ENCODE results near the gene NUDT4. TPM values are rescaled to one million over a fixed set of nuclear protein-coding genes. Genes with fewer than 3 reads are reported as not detected.

The NUDT4 gene
- total RNA-seq, 1 experiment from 2014 or later, result 56.5 TPM

DNA sequence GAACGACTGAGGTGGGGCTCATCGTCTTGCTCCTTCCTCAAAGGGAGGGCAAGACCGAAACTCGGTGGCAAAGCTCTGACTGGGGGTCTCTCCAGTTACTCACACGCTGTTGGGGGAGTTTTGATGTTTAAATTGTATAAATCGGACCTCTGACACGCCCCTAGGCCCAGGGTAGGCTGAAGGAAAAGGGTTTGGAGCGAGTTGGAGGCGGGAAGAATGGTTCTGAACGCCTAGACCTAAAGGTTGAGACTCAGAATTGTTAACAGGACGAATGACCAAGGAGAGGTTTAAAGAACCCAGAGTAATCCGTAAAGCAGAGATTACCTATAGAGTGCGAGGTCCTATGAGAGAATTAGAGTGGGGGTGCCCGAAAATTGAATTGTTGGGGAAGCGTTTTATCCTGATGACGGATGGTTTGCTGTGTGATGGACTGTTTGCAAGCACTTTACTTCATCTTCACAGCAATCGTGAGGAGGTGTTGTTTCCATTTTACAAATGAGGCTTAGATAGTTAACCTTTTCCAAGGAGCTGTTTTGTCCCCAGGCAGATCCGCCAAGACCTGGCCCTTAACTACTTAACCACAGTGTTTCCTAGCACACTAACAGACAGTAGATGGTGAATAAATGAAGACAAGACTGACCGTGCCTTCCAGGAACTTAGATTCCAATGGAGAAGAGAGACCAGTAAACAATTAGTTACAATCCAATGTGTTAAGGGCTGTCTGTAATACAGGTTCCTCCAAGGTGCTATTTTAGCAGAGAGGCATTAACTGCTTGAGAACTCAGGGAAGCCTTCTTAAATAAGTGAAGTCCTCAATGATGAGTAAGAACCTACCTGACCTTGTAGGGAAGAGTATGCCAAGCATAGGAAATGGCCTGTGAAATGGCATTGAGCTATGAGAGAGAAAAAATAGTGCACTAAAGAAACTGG is 65.0 kb downstream of the NUDT4 start:
- no peak for DNase-seq (ENCODE audit: low spot score)
- Mint-ChIP-seq H3K27ac (peak overlapping the region; percentile 99), H3K36me3 (no peaks in the 10 kb centered on the region), H3K4me1 (peaks cover 42% of the 10 kb centered on the region), H3K9me3 (no peaks in the 10 kb centered on the region), H3K27me3 (ENCODE audit: low read depth) (no peaks in the 10 kb centered on the region), H3K4me3 (peak overlapping the region; percentile 95)
- ChIA-PET POLR2A (interaction anchor here (0.6 to 1.2 kb wide), 3 partner anchors 24 to 940 kb away, joined by 3 to 4 read pairs (median 3); partner anchors contain the start of gene MRPL42), CTCF (interaction anchor here (1.0 kb wide), 1 partner anchor 24 kb away, joined by 4 read pairs; the partner anchor contains the start of gene MRPL42)
- no peak for TF ChIP-seq SOX15 (CRISPR knock-in tag; IDR thresholded peaks at IDR 0.05)
- TF ChIP-seq EMX1 (CRISPR knock-in tag; IDR thresholded peaks at IDR 0.05), result 0 out of 2 replicates have a peak, but pooled peaks have one; percentile 61
- ATAC-seq, result peak; percentile 7

DNA sequence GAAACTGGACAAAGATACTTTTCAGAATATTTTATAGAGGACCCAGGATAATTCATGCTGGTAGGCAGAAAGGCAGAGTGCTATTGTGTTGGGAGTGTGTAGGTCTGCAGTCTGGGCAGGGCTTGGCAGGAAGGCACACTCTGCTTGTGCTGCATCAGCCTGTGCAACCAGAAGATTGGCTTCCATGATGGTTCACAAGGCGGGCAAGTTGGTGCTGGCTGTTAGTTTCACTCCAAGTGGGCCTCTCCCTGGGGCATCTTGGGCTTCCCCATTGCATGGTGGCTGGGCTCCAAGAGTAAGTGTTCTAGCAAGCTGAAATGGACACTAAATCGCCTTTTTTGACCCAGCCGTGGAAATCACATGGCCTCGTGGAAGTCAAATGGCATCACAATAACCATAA is 65.9 kb downstream of the NUDT4 start:
- no peak for DNase-seq (ENCODE audit: low spot score)
- ChIA-PET POLR2A (interaction anchor here (0.6 kb wide), 1 partner anchor 941 kb away, joined by 3 read pairs; no protein-coding TSS in a partner anchor), CTCF (no interaction called here)
- no peaks in the 10 kb centered on the region for H3K9me3 Mint-ChIP-seq
- H3K27me3 Mint-ChIP-seq (ENCODE audit: low read depth), result no peaks in the 10 kb centered on the region
- H3K27ac Mint-ChIP-seq, result no peak overlapping the region
- H3K36me3 Mint-ChIP-seq, result no peaks in the 10 kb centered on the region
- no peak for TF ChIP-seq ZNF263 (CRISPR knock-in tag; IDR thresholded peaks at IDR 0.05; ENCODE audit: low read depth)
- no peak for TF ChIP-seq RELA (CRISPR knock-in tag; IDR thresholded peaks at IDR 0.05; ENCODE audit: borderline replicate concordance)
- peak overlapping the region; percentile 95; the same call in 1 of the 2 replicates for H3K4me3 Mint-ChIP-seq
- ATAC-seq, result no peak
- H3K4me1 Mint-ChIP-seq, result peaks cover 33% of the 10 kb centered on the region

DNA sequence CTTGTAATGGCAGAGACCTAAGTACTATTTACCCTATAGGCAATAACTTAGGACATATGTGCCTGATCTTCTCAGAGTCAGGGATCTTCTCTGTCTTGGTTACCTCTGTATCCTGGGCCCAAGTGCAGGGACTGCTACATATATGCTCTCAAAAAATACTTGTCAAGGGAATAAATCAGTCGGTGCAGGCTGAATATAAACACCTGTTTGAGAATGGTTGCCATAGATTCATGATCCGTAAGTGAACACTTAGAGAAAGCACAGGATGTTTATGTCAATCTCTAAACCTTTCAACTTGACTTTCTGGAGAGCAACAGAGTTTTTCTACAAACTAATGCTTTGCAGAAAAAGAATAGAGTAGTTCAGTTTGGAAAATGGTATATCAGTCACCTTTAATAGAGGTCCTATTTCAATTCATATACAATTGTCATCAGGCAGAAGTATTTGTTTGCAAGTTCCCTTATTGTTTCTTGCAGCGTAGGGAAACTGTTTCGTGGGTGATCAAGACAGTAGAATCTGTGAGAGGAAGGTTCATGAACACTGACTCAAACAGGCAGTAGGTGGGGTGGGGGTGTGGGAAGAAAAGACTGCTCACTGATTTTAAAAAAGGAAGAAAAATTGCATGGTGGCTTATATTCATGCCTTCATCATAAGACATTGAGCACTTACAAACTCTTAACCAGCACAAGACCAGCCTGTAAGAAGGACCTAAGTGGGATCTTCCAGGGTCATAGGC is 70.0 kb downstream of the NUDT4 start:
- ATAC-seq, result no peak
- CTCF ChIA-PET, result no interaction called here
- TF ChIP-seq, protein P1, sequence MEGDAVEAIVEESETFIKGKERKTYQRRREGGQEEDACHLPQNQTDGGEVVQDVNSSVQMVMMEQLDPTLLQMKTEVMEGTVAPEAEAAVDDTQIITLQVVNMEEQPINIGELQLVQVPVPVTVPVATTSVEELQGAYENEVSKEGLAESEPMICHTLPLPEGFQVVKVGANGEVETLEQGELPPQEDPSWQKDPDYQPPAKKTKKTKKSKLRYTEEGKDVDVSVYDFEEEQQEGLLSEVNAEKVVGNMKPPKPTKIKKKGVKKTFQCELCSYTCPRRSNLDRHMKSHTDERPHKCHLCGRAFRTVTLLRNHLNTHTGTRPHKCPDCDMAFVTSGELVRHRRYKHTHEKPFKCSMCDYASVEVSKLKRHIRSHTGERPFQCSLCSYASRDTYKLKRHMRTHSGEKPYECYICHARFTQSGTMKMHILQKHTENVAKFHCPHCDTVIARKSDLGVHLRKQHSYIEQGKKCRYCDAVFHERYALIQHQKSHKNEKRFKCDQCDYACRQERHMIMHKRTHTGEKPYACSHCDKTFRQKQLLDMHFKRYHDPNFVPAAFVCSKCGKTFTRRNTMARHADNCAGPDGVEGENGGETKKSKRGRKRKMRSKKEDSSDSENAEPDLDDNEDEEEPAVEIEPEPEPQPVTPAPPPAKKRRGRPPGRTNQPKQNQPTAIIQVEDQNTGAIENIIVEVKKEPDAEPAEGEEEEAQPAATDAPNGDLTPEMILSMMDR (IDR thresholded peaks at IDR 0.05), result no peak
- TF ChIP-seq NR3C1 (CRISPR knock-in tag; conservative IDR thresholded peaks at IDR 0.05; ENCODE audit: low read depth), result no peak
- TF ChIP-seq, protein P2, sequence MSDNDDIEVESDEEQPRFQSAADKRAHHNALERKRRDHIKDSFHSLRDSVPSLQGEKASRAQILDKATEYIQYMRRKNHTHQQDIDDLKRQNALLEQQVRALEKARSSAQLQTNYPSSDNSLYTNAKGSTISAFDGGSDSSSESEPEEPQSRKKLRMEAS (CRISPR knock-in tag; IDR thresholded peaks at IDR 0.05), result no peak
- TF ChIP-seq, protein P3, sequence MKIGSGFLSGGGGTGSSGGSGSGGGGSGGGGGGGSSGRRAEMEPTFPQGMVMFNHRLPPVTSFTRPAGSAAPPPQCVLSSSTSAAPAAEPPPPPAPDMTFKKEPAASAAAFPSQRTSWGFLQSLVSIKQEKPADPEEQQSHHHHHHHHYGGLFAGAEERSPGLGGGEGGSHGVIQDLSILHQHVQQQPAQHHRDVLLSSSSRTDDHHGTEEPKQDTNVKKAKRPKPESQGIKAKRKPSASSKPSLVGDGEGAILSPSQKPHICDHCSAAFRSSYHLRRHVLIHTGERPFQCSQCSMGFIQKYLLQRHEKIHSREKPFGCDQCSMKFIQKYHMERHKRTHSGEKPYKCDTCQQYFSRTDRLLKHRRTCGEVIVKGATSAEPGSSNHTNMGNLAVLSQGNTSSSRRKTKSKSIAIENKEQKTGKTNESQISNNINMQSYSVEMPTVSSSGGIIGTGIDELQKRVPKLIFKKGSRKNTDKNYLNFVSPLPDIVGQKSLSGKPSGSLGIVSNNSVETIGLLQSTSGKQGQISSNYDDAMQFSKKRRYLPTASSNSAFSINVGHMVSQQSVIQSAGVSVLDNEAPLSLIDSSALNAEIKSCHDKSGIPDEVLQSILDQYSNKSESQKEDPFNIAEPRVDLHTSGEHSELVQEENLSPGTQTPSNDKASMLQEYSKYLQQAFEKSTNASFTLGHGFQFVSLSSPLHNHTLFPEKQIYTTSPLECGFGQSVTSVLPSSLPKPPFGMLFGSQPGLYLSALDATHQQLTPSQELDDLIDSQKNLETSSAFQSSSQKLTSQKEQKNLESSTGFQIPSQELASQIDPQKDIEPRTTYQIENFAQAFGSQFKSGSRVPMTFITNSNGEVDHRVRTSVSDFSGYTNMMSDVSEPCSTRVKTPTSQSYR (CRISPR knock-in tag; IDR thresholded peaks at IDR 0.05), result no peak
- no peak for TF ChIP-seq NR2C2 (CRISPR knock-in tag; IDR thresholded peaks at IDR 0.05)
- TF ChIP-seq OVOL2 (CRISPR knock-in tag; IDR thresholded peaks at IDR 0.05; ENCODE audit: borderline replicate concordance), result no peak
- TF ChIP-seq ZBTB21 (CRISPR knock-in tag; IDR thresholded peaks at IDR 0.05; ENCODE audit: borderline replicate concordance), result no peak
- no peak for TF ChIP-seq ESRRA (CRISPR knock-in tag; IDR thresholded peaks at IDR 0.05; ENCODE audit: borderline replicate concordance)
- TF ChIP-seq RORB (CRISPR knock-in tag; IDR thresholded peaks at IDR 0.05), result no peak
- TF ChIP-seq, protein P4, sequence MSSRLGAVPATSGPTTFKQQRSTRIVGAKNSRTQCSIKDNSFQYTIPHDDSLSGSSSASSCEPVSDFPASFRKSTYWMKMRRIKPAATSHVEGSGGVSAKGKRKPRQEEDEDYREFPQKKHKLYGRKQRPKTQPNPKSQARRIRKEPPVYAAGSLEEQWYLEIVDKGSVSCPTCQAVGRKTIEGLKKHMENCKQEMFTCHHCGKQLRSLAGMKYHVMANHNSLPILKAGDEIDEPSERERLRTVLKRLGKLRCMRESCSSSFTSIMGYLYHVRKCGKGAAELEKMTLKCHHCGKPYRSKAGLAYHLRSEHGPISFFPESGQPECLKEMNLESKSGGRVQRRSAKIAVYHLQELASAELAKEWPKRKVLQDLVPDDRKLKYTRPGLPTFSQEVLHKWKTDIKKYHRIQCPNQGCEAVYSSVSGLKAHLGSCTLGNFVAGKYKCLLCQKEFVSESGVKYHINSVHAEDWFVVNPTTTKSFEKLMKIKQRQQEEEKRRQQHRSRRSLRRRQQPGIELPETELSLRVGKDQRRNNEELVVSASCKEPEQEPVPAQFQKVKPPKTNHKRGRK (CRISPR knock-in tag; IDR thresholded peaks at IDR 0.05; ENCODE audit: borderline replicate concordance), result no peak
- TF ChIP-seq, protein P5, sequence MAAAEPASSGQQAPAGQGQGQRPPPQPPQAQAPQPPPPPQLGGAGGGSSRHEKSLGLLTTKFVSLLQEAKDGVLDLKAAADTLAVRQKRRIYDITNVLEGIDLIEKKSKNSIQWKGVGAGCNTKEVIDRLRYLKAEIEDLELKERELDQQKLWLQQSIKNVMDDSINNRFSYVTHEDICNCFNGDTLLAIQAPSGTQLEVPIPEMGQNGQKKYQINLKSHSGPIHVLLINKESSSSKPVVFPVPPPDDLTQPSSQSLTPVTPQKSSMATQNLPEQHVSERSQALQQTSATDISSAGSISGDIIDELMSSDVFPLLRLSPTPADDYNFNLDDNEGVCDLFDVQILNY (CRISPR knock-in tag; IDR thresholded peaks at IDR 0.05), result no peak
- TF ChIP-seq, protein P6, sequence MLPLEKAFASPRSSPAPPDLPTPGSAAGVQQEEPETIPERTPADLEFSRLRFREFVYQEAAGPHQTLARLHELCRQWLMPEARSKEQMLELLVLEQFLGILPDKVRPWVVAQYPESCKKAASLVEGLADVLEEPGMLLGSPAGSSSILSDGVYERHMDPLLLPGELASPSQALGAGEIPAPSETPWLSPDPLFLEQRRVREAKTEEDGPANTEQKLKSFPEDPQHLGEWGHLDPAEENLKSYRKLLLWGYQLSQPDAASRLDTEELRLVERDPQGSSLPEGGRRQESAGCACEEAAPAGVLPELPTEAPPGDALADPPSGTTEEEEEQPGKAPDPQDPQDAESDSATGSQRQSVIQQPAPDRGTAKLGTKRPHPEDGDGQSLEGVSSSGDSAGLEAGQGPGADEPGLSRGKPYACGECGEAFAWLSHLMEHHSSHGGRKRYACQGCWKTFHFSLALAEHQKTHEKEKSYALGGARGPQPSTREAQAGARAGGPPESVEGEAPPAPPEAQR (CRISPR knock-in tag; IDR thresholded peaks at IDR 0.05), result no peak
- TF ChIP-seq, protein P7, sequence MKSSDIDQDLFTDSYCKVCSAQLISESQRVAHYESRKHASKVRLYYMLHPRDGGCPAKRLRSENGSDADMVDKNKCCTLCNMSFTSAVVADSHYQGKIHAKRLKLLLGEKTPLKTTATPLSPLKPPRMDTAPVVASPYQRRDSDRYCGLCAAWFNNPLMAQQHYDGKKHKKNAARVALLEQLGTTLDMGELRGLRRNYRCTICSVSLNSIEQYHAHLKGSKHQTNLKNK (CRISPR knock-in tag; IDR thresholded peaks at IDR 0.05), result no peak
- TF ChIP-seq, protein P8, sequence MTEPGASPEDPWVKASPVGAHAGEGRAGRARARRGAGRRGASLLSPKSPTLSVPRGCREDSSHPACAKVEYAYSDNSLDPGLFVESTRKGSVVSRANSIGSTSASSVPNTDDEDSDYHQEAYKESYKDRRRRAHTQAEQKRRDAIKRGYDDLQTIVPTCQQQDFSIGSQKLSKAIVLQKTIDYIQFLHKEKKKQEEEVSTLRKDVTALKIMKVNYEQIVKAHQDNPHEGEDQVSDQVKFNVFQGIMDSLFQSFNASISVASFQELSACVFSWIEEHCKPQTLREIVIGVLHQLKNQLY (CRISPR knock-in tag; IDR thresholded peaks at IDR 0.05), result no peak

More for the DNA sequence above, 70.0 kb downstream of the NUDT4 start:
- no peak for DNase-seq (ENCODE audit: low spot score)
- H3K4me3 Mint-ChIP-seq, result no peak overlapping the region
- no peaks in the 10 kb centered on the region for H3K36me3 Mint-ChIP-seq
- POLR2A ChIA-PET, result no interaction called here
- H3K9me3 Mint-ChIP-seq, result peaks cover 6% of the 10 kb centered on the region
- H3K27ac Mint-ChIP-seq, result no peak overlapping the region
- peaks cover 11% of the 10 kb centered on the region for H3K4me1 Mint-ChIP-seq
- H3K27me3 Mint-ChIP-seq (ENCODE audit: low read depth), result no peaks in the 10 kb centered on the region; the same call in 1 of the 2 replicates
